ENCODE results near the gene CYP27A1.
"Not testable (repeated sequence)": the region's sequence is repeated elsewhere in the genome, so short reads cannot be mapped to it uniquely, and the experiment has no call there.

The CYP27A1 gene

DNA sequence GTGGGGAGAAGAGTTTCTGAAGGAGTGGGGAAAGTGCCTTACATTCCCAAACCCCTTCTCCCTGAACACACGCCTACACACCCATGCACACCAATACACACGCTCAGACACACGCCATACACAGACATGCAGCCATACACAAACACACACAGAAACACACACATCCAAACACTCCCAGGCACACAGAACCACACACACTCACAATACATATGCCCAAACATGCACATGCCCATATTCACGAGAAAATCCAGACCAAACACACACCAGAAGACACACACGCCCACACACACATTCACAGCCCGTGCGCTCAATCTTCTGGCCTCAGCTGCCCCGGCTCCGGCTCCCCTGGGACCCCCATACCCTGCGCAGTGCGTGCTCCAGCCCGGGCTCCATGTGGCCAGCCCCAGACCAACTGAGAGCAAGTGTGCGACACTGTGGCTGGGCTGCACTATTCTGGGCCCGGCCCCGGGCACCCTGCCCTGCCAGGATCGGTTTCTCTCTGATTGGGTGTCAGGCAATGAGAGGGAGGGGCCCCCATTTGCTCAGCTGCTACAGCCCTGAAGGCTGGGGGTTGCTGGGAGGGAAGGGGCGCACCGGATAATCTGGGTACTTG, 49.5 kb downstream of the CYP27A1 start, which contains the start of gene PRKAG3:
Gene PRKAG3 (minus strand): TSS at position 426 of the 613 bp plus-strand sequence.
- no peak for DNase-seq (ENCODE audit: low spot score)

DNA sequence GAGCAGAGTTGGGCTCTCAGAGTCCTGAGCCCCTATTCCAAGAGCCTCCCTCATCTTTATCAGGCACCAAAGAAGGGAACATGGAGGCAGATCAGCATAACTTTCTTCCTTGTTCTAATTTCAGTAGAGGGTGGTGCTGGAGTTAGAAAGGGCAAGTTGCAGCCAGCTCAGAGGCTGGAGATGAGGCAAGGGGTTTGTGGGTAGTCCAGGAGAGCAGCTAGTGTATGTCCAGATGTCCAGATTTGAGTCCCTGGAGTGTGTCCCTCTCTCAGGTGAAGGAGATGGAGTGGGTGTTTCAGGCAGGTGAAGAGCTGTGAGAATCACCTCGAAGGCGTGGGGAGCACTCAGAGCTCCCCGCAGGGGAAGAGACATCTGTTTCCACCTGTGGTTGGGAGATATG, 50.1 kb downstream of the CYP27A1 start:
- no peak for DNase-seq (ENCODE audit: low spot score)

DNA sequence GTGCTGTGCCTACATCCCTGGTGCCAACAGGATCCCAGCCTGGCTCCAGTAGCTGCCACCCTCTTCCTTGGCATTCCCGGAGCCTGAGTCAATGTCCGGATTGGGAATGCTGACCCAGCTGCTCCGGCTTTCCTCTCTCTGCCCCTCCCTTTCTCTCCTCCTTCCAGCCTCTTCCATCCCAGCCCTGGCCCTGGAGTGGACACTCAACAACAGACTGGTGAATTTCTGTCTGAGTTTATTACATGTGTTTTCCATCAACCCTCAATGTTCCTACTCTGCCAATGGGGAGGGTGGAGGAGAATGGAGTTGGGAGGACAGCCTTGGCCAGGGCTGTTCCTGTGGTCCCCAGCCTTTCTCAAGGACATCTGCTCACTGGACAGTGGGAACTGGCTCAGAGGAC, 50.6 kb downstream of the CYP27A1 start:
- no peak for DNase-seq (ENCODE audit: low spot score)

DNA sequence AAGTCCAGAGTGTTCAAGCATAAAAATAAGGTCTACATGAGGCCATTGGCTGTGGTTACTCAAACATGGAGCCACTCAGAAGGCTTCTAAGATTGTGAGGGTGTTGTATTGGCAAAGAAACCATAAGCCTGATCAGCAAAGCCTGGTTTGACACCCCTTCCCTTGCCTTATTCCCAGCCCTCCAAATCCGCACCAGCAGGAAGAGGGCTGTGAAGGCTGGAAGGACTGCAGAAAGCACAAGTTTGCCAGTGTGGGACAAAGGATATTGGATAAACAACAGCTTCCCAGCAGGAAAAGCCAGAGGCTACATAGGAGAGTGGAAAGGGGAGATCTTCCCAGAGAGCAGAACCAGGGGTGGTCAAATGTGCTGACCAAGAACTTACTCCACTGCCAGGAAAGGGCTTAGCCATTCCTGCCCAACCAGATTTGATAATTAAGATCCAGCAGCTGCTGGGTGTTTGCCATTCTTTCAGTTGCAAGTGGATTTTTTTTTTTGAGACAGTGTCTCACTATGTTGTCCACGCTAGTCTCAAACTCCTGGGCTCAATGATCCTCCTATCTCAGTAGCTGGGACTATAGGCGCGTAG, 51.2 kb downstream of the CYP27A1 start:
- no peak for DNase-seq (ENCODE audit: low spot score)

DNA sequence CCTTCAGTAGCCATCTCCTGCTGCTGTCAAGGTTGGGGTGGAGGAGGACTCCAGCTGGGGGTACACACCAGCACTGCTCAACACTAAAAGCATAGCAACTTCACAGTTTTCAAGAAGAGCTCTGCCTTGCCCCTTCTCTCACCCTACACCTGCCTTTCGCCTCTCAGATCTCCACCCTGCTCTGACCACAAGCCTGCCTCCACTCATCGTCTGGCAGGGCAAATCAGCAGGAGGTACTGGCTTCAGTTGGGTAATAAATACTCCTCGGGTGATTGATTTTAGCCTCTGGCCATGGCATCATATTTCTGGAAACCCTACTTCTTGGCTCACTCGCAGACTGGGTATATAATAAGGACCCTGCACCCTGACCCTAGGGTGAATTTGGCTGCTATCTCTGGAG, 52.7 kb downstream of the CYP27A1 start:
- DNase-seq (ENCODE audit: low spot score): no peak

DNA sequence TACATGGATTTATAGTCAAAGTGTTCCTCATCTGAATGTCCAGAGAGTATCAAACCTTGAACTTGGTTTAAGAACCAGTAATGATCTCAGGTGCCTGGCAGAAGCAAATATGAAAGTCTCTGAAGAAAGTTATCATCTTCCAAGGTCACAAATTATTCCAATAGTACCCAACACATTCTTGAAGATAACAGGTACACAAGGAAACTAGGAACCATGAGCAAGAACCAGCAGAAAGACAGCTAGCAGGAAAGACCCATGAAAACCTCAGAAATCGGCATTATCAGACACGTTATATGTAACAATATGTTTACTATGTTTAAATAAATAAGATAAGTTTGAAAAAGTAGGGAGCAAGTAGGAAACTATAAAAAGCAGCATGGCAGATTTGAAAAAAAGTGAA, 55.5 kb downstream of the CYP27A1 start:
- no peak for DNase-seq (ENCODE audit: low spot score)

DNA sequence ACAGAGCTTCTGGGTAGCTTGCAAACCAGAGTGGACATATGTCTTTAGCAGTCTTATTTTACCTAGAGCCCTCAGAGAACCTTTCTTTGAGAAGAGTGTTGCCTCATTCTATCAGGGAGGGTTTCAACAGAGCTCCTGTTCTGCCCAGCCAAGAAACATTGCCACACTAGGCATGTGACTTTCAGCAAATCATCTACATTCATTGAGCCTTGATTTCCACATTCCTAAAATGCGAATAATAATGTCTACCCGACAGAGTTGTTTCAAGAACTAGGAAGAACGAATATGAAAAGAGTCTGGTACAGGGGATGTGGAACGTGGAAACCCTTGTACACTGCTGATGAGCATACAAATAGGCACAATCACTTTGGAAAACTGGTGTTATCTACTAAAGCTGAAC, 57.5 kb downstream of the CYP27A1 start:
- DNase-seq (ENCODE audit: low spot score): no peak

DNA sequence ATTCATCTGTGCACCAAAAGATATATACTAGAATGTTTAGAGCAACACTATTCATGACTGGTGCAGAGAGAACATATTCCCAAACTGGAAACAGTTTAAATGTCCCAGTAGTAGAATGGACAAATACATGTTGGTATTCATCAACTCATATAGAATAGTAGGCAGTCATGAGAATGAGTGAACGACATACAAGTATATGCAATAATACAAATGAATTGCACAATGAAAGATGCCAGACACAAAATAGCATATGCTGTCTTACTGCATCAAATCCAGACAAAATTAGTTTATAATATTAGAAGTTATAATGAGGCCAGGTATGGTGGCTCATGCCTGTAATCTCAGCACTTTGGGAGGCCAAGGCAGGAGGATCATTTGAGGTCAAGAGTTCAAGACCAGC, 57.9 kb downstream of the CYP27A1 start:
- no peak for DNase-seq (ENCODE audit: low spot score)

DNA sequence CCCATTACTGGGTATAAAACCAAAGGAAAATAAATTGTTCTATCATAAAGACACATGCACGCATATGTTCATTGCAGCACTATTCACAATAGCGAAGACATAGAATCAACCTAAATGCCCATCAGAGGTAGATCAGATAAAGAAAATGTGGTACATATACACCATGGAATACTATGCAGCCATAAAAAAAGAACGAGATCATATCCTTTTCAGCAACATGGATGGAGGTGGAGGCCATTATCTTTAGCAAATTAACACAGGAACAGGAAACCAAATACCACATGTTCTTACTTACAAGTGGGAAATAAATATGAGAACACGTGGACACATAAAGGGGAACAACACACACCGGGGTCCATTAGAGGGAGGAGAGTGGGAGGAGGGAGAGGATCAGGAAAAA, 62.4 kb downstream of the CYP27A1 start:
- not testable (repeated sequence) for DNase-seq (ENCODE audit: low spot score)

DNA sequence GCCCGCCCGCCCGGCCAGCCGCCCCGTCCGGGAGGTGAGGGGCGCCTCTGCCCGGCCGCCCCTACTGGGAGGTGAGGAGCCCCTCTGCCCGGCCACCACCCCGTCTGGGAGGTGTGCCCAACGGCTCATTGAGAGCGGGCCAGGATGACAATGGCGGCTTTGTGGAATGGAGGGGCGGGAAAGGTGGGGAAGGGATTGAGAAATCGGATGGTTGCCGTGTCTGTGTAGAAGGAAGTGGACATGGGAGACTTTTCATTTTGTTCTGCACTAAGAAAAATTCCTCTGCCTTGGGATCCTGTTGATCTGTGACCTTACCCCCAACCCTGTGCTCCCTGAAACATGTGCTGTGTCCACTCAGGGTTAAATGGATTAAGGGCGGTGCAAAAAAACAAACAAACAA, 65.0 kb downstream of the CYP27A1 start:
- DNase-seq (ENCODE audit: low spot score): not testable (repeated sequence)

DNA sequence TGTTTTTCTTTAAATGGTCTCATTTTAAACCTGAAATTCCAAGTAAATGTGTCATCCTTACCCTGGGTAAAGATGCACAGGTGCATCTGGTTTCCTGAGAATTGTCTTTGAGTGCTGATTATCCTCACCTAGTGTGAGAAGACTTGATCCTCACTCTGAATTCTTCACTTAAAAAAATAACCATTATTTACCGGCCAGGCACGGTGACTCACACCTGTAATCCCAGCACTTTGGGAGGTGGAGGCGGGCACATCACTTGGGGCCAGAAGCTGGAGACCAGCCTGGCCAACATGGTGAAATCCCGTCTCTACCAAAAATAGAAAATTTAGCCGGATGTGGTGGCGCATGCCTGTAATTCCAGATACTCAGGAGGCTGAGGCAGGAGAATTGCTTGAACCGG, 67.8 kb downstream of the CYP27A1 start:
- DNase-seq (ENCODE audit: low spot score): no peak

DNA sequence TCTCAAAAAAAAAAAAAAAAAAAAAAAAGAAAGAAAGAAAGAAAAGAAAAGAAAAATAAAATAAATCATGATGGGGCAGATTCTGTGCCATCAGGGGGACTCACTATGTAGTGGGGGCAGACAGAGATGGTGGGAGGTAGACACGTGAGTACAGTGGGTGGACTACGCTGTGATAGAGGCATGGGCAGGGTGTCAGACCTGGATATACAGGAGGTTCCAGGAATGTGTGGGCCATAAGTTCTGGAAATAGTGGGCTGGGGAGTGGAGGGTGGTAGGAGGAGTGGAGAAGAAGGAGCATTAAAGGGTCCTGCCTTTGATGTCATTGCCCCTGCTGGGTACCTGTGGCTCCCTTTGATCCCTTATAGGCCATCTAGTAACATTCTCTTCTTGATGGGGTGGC, 68.8 kb downstream of the CYP27A1 start:
- DNase-seq (ENCODE audit: low spot score): no peak

DNA sequence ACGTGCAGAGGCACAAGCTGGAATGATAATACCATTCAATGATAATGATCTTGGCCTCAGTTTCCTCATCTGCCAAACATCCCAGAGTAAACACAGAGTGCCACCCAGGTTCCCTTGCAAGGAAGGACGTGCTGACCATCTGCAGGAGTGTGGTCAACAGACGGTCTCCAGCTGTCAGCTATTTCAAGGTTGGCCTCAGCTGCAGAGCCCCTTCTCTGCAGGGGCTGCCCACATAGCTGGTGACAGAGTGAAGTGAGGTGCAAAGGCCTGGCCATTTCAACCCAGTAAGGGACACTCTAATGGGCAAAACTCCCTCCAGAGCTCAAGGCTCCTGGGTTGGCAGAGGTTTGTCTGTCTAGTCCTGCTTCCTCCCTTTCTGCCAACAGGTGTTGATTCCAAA, 69.3 kb downstream of the CYP27A1 start:
- no peak for DNase-seq (ENCODE audit: low spot score)

DNA sequence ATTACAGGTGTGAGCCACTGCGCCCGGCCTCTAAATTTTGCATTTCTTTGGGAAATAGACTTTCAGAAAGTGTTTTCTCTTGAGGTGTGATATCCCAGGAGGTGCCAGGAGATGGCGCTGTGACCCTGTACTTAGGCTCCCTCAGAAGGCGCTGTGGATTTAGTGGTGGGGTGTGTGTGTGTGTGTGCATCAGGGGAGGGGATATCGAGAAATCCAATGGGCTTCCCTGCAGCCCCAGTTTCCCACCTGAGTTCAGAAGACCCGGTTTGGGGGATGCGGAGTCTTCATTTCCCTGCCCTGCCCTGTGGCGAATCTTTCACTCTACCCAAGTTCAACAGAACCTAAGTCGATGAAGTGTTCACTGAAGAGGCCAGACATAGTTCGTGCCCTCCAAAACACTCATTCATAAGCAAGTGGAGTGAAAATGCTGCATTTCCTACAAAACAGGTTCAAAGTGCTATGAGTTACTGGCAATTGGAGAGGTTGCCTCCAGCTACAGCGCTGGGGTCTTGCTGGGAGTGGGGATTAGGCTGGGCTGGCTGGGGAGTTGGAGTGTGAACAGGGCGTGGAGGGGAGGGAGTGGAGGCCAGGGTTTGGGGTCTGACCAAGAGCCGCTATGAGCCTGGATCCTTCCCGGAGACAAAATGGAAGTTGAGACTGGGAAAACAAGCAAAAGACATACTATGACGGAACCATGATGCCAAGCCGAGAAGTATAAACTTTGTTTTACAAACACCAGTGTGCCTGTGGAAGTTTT, 71.1 kb downstream of the CYP27A1 start:
- peak; percentile 80 for DNase-seq (ENCODE audit: low spot score)

DNA sequence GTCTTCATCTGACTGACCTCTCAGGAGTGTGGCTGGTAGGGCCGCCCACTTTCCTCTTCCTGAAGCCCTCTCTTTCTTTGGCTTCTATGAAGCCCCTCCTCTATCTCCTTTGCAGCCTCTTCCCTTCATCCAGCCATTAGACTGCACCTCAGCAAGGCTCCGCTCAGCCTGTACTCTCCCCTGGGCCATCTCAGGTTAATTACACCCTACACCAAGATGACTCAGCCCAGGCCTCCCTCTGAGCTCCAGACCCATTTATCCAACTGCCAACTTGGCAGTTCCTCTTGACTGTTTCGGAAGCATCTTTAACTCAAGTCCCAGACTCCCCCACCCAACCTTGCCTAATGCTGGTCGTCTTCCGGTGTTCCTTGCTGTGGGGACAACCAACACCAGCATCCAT, 71.8 kb downstream of the CYP27A1 start:
- no peak for DNase-seq (ENCODE audit: low spot score)

DNA sequence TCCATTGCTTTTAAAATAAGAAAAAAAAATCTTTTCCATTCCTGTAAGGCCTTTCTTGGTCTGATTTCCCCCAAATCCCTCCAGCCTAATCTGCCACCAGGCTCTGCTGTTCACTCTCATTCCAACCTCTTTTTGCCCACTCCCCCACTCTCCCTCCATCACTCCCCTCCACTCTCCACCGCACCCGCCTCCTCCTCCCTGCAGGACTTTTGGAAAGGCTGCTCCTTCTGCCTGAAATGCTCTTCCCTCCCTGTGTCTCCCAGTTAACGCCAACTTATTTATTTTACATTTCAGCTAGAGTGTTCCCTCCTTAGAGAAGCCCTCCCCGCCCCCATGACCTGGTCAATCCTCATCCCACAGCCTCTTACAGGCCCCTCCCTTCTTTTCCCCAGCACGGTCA, 72.9 kb downstream of the CYP27A1 start:
- no peak for DNase-seq (ENCODE audit: low spot score)

DNA sequence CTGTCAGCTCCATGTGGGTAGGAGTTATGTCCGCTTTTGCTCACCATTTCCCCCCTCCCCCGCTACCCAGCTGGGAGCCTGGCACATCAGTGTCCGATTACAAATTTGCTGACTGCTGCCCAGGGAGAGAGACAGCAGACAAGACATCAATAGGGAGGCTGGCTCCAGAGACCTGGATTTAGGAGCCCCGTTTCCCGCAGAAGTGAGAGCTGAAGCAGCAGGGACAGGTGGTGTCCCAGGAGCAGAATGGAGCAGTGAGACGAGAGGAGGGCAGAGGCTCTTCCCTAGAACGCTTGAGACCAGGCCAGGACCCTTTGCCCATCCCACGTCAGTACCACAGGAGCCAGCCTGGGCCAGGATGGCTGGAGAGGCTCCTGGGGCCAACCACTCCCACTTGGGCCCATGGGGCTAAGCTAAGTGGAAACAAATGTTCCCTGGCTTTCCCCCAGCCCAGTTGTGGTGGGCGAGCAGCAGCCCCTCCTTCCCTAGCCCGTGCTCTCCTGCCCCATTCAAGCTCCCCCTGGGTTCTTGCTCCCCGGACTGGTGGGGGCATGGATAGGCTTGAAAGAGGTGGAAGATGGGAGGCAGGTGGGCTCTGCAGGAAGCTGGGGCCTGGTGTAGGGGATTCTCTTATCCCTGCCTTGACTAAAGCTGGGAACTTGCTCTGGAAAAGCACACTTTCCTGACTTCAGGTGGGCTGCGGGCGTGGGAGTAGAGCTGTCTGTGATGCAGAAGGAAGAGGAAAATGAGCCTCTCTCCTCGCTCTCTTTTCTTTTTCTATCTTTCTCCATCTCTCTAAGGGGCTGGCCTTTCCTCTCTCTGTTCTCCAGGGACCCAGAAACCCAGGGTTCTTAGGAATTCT, 73.6 kb downstream of the CYP27A1 start:
- DNase-seq (ENCODE audit: low spot score): no peak

DNA sequence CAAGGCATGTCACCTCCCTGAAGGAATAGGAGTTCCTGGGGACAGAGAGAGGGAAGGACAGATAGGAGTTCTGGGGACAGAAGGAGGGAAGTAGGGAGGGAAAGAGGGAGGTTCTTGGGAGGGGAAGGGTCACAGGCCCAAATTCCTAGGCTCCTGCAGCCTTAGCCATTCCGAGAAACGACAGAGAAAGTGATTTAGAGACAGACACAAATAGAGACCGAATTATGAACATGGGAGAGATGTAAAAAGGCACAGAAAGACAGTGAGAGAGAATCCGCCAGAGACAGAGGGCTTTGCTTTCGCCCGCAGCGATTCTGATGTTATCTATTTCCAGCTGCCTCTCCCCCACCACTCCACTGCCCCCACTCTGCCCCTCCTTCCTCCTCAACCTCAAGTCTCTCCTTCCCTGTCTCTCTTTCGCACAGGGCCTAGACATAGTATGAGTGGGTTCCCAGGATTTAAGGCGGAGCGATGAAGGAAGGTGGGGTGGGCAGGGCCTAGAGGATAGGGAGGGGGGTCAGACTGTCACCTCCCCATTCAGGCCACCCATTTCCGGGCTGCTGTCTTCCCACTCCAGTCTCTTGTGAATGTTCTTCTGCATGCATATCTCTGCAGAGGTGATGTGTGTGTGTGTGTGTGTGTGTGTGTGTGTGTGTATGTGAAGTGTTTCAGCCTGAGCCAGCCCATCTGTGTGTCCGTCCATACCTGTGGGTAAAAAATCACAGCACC, 74.4 kb downstream of the CYP27A1 start:
- DNase-seq (ENCODE audit: low spot score): no peak

DNA sequence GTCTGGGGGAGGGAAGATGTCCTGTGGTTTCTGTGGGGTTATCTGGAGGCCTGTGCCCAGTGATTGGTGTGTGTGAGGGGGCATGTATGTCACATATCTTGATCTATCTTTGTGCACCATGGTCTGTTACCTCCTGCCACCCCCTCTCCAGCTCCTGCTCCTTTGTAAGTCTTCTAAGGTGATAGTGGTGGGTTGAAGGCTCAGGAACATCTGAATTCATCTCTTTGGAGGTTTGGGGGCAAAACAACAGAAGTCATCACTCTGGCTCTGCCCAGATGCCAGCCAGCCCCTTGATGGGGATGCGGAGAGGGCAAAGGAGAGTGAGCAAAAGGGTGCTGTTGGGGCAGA, 74.9 kb downstream of the CYP27A1 start:
- no peak for DNase-seq (ENCODE audit: low spot score)

DNA sequence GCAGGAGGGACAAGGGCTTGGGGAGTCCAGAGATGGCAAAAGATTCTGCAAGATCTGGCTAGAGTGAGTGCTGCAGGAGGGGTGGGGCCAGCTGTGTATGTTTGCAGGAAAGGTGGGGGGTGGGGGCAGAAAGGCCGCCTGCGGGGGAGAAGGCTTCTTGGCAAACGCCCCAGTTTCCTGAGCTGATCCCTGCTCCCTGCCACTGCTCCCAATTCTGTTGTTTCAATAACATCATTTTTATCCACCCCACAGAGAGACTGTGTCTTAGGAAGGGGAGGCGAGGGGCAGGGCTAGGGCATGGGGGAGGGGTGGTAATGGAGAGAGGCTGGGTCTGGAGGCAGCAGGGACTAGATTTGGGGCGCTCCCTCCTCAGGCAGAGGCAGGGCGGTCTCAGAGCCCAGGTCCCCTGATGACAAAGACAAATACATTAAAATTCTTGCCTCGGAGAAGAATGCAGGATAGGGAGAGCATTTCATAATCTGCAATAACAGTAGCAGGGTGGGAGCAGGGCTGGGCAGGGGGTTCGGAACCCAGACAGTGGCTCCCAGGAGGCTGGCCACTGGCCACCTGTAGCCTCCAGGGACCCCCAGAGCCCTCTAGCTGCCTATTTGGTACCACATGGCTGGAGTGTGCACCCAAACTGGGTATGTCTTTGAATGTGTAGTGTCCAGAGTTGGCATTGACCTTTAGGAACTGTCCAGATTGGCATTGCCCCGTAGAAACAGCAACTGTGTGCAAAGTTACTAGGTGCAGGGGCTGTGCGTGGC, 75.6 kb downstream of the CYP27A1 start:
- no peak for DNase-seq (ENCODE audit: low spot score)

DNA sequence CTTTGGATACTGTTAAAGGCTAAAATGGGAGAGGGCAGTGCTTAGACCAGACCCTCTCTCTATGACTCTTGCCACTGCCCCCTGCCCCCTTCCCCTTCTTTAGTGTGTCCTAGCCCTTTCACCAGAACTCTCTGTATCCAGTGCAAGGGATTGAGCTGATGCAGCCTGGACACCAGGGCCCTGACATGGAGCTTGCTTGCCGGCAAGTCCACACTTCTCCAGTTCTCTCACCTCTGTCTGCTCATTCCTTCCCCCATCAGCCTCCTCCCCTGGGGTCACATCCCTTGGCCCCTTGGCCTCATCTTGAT, 76.1 kb downstream of the CYP27A1 start:
- no peak for DNase-seq (ENCODE audit: low spot score)
